Fibroblast of pulmonary artery (primary cell): ENCODE measurements around the gene SLC5A5.

Source experiments
- DNase-seq: peaks from one replicate; pipeline ENCODE4 v3.0.0-alpha.2; 2010; ENCODE audit warnings: low read depth
- H3K4me3 ChIP-seq: replicated peaks from 2 replicates; pipeline ENCODE4 v1.5.1; 2011; ENCODE audit warnings: low read depth, mild to moderate bottlenecking, control low read depth, low read length, moderate library complexity
- TF ChIP-seq, protein P1 (sequence below): IDR thresholded peaks from 2 replicates; pipeline ENCODE4 v1.5.1; 2011; ENCODE audit warnings: mild to moderate bottlenecking, control low read depth, low read length, inconsistent platforms; ENCODE audit errors: missing control alignments

Gene SLC5A5

DNA sequence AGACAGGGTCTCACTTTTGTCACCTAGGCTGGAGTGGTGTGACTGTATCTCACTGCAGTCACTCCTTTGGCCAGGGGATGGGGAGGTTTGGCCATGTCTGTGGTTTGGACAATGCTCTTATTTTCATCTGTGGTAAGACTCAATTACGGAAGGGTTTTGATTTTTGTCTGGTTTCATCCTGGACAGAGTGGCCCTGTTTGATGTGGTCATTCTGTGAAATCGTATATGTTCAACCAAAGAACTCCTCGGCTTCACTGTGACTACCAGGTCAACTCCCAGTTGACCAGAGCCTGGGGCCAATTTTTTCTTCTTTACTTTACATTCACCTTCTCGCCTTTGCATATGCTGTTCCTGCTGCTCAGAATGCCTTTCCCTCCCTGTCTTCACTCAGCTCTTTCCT lies 54.3 kb downstream of the SLC5A5 start:
- H3K4me3 ChIP-seq = no peak overlapping the region
- TF ChIP-seq, protein P1, sequence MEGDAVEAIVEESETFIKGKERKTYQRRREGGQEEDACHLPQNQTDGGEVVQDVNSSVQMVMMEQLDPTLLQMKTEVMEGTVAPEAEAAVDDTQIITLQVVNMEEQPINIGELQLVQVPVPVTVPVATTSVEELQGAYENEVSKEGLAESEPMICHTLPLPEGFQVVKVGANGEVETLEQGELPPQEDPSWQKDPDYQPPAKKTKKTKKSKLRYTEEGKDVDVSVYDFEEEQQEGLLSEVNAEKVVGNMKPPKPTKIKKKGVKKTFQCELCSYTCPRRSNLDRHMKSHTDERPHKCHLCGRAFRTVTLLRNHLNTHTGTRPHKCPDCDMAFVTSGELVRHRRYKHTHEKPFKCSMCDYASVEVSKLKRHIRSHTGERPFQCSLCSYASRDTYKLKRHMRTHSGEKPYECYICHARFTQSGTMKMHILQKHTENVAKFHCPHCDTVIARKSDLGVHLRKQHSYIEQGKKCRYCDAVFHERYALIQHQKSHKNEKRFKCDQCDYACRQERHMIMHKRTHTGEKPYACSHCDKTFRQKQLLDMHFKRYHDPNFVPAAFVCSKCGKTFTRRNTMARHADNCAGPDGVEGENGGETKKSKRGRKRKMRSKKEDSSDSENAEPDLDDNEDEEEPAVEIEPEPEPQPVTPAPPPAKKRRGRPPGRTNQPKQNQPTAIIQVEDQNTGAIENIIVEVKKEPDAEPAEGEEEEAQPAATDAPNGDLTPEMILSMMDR = no peak
- no peak for DNase-seq

DNA sequence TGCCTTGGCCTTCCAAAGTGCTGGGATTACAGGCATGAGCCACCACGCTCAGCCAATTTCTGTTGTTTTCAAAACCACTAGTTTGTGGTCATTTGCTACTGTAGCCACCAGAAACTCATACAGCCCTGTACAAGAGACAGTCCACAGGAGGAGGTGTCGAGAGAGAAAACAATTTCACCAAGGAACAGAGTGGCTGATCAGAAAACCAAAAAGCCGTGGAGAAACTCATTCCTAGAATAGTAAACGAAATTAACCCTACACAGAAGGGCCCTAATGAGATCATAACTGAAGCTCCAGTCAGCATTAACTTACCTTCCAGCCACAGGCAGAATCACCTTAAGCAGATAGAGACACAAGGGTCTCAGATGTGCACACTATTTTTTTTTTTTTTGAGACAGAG lies 57.3 kb downstream of the SLC5A5 start:
- no peak for DNase-seq
- TF ChIP-seq, protein P1 = no peak
- no peak overlapping the region for H3K4me3 ChIP-seq

DNA sequence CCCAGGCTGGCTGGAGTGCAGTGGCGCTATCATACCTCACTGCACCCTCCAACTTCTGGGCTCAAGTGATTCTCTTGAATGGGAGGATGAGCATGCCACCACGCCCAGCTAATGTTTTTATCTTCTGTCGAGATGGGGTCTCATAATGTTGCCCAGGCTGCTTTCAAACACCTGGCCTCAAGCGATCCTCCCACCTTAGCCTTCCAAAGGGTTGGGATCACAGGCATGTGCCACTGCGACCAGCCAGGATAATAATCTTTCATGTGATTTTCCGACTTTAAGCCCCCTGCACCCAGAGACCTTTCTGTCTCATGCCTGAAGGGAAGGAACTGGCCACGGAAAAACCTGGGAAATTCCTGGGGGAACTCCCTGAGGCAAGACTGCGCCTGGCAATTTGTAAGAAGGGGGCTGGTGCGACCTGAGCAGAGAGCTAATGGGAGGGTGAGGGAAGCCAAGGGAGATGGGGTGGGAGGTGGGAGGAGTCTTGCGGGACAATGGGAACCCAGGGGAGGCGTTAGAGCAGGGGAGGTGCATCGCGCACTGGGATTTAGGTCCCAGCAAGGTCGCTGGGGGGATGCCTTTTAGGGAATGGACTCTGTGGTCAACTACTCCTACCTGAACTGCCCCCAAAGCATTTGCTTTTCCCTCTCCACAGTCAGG lies 59.9 kb downstream of the SLC5A5 start:
- peak; percentile 23 for DNase-seq
- H3K4me3 ChIP-seq = peak overlapping the region; percentile 91
- TF ChIP-seq, protein P1 = no peak

DNA sequence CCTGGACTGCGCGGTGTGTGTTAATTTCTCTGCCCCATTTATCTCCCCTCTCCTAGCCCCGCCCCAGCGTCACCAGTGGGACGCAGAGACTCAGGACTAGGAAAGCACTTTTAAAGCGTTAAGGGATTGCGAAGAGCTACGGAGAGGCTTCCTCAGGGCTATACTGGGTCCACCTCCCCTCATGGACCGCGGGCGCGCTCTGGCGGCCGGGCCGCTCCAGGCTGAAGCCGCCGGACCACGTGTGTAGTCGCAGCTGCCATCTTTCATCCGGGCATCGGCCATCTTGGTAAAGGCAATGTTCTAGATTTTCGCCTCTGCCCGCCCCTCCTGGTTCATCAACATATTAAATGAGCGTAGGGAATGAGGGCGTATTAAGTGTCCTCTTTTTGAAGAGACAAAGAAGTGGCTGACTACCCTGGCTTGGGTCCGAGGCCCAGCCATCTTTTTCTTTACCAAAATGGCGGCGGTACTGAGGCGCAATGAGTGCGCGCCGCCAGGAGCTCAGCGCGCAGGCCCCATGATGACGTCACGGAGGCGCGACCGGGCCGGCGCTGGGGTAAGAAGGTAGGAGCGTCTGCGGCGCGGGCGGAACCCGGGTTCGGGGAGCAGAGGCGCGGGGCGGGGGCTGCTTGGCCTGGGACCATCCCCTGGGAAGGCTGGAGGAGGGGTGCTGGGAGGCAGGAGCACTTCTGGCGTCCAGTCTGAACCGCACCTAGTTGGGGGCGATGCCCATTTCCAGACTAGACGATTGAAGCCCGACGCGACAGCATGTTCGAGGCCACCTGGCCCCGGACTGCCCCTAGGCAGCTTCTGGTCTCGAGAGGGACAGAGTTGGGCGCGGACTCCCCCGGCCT lies 61.0 kb downstream of the SLC5A5 start, which contains the start of gene CCDC124:
Gene CCDC124 (plus strand): TSS at position 531 of the 854 bp plus-strand sequence. CDS start 3,406 bp downstream, outside the sequence.
- peak; percentile 95 for DNase-seq
- TF ChIP-seq, protein P1 = peak; percentile 91
- H3K4me3 ChIP-seq = peak within 1 kb of the TSS; percentile 91

DNA sequence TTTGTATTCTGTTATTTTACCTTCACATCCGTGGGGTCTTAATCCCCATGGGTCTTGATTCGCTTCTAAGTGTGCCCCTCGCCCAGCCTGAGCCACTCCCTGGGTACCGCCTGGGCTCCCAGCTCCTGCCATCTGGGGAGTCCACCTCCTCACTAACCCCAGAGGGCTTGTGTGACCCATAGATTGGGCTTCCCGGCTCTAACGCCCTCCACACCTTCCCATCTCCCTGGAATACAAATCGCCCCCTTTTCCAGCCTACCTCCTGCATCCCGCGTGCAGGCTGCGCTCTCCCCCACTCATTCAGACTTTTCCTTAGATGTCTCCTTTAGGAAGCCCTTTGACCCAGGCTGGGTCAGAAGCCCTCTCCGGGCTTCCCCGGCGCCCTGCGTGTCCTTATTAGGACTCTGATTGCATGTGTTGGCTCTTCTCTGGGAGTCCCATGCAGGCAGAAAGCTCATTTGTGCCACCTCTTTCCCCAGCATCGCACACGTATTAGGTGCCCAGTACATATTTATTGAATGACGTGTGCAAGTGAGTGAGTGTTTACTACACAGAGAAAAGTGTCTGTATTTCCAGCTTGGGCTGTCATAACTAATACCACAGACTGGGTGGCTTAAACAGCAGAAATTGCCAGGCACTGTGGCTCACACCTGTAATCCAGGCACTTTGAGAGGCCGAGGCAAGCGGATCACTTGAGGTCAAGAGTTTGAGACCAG lies 61.8 kb downstream of the SLC5A5 start:
- TF ChIP-seq, protein P1 = no peak
- peak overlapping the region; percentile 91 for H3K4me3 ChIP-seq
- DNase-seq = peak; percentile 23

DNA sequence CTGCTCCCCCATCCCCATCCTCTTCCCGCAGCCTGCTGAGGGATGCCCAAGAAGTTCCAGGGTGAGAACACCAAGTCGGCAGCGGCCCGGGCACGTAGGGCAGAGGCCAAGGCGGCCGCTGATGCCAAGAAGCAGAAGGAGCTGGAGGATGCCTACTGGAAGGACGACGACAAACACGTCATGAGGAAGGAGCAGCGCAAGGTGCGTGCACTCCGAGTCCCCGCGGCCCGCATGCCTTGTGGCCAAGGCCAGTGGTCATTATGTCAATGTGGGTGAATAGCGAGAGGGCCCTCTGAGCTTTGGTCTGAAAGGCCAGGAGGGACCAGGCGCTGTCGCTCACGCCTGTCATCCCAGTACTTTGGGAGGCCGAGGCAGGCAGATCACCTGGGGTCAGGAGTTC lies 64.6 kb downstream of the SLC5A5 start:
- H3K4me3 ChIP-seq = no peak overlapping the region
- TF ChIP-seq, protein P1 = no peak
- no peak for DNase-seq
